ENCODE data around the gene SELENOS. TPM values are rescaled to one million over a fixed set of nuclear protein-coding genes. Genes with fewer than 3 reads are reported as not detected.

Gene SELENOS
- polyA plus RNA-seq, 2 of the 4 experiments (the other 2 are of a cell fraction): 97.9 to 184 TPM

- CTCF ChIA-PET: interaction anchor here (1.8 to 17.4 kb wide), 3 partner anchors 10 to 353 kb away, joined by 5 to 251 read pairs (median 7); no protein-coding TSS in a partner anchor
- no peak for FAIRE-seq
- H3K9me3 ChIP-seq: no peaks in the 10 kb centered on the region
- POLR2A ChIA-PET: no interaction called here
- WGBS (ENCODE audit: missing lambda C conversion rate): 90% methylated on average over 9 of the region's 9 CpGs
- no peaks in the 10 kb centered on the region for H3K4me1 ChIP-seq
- no peak overlapping the region for H3K27ac ChIP-seq
- no peak overlapping the region for H3K4me2 ChIP-seq
- no peak for ATAC-seq
- DNase-seq (ENCODE audit: low read depth in 1 of 2, low spot score in 1 of 2): no peak
- TF ChIP-seq EHF (CRISPR knock-in tag; IDR thresholded peaks at IDR 0.05): no peak
- no peak for TF ChIP-seq MYC (IDR thresholded peaks at IDR 0.05; ENCODE audit: borderline replicate concordance, low read length)
- TF ChIP-seq MAFK (IDR thresholded peaks at IDR 0.05; ENCODE audit: partially characterized antibody): no peak
- no peak for TF ChIP-seq HMGXB4 (CRISPR knock-in tag; IDR thresholded peaks at IDR 0.05; ENCODE audit: borderline replicate concordance)
- TF ChIP-seq PHF8 (IDR thresholded peaks at IDR 0.05; ENCODE audit: borderline replicate concordance, low read depth): no peak
- no peak for TF ChIP-seq NFE2L2 (conservative IDR thresholded peaks at IDR 0.05; ENCODE audit: low read length)
- no peak for TF ChIP-seq HES2 (IDR thresholded peaks at IDR 0.05)
- no peak for TF ChIP-seq ZNF302 (CRISPR knock-in tag; IDR thresholded peaks at IDR 0.05)
- TF ChIP-seq CBX8 (IDR thresholded peaks at IDR 0.05): no peak
- no peak for TF ChIP-seq HEYL (CRISPR knock-in tag; IDR thresholded peaks at IDR 0.05)
- TF ChIP-seq CTCF (IDR thresholded peaks at IDR 0.05): no peak
- no peak for TF ChIP-seq JUNB (IDR thresholded peaks at IDR 0.05)
- no peak overlapping the region for H3K4me3 ChIP-seq
Observed at GRCh38 chr15:101286471-101287114, 9.3 kb upstream of the SELENOS start.

- CTCF ChIA-PET: interaction anchor here (1.2 to 17.4 kb wide), 4 partner anchors 10 to 356 kb away, joined by 3 to 251 read pairs (median 10); partner anchors contain the start of gene SNRPA1
- H3K4me3 ChIP-seq: no peak overlapping the region
Observed at GRCh38 chr15:101283931-101284330, 6.6 kb upstream of the SELENOS start.

GRCh38 chr15:101280007-101280406, 2.7 kb upstream of the SELENOS start:
- no peak overlapping the region for H3K27ac ChIP-seq
- no peak overlapping the region for H3K4me3 ChIP-seq
- no peak overlapping the region for H3K4me2 ChIP-seq
- DNase-seq (ENCODE audit: low read depth in 1 of 2, low spot score in 1 of 2) (no peak), FAIRE-seq (no peak), ATAC-seq (no peak)
- peaks cover 13% of the 10 kb centered on the region for H3K4me1 ChIP-seq
- WGBS (ENCODE audit: missing lambda C conversion rate): 94% methylated on average over 2 of the region's 2 CpGs
- no peaks in the 10 kb centered on the region for H3K9me3 ChIP-seq
- CTCF ChIA-PET: interaction anchor here (1.0 to 2.5 kb wide), 2 partner anchors 9 kb away, joined by 8 to 29 read pairs; no protein-coding TSS in a partner anchor
- POLR2A ChIA-PET: no interaction called here
- TF ChIP-seq HOXB13 (CRISPR knock-in tag; IDR thresholded peaks at IDR 0.05; ENCODE audit: low read depth) (no peak), EP300 (IDR thresholded peaks at IDR 0.05) (no peak), BCL3 (IDR thresholded peaks at IDR 0.05) (no peak), CHD2 (IDR thresholded peaks at IDR 0.05; ENCODE audit: low read length, partially characterized antibody) (no peak), MAX (IDR thresholded peaks at IDR 0.05) (no peak), MAFK (IDR thresholded peaks at IDR 0.05; ENCODE audit: partially characterized antibody) (no peak), NPAS2 (CRISPR knock-in tag; IDR thresholded peaks at IDR 0.05; ENCODE audit: borderline replicate concordance) (no peak), ESRRA (IDR thresholded peaks at IDR 0.05; ENCODE audit: borderline replicate concordance, low read length) (no peak), POLR2AphosphoS2 (conservative IDR thresholded peaks at IDR 0.05; ENCODE audit: low read length) (no peak), HOXA7 (CRISPR knock-in tag; IDR thresholded peaks at IDR 0.05) (no peak), PBX3 (IDR thresholded peaks at IDR 0.05) (no peak), KDM1A (IDR thresholded peaks at IDR 0.05; ENCODE audit: low read depth) (no peak), NR3C1 (IDR thresholded peaks at IDR 0.05) (no peak), ELK1 (IDR thresholded peaks at IDR 0.05; ENCODE audit: low read depth, low read length) (no peak), ZNF302 (CRISPR knock-in tag; IDR thresholded peaks at IDR 0.05) (no peak), SMC3 (IDR thresholded peaks at IDR 0.05) (no peak)

More at GRCh38 chr15:101283931-101284330, 6.6 kb upstream of the SELENOS start:
- FAIRE-seq: no peak
- H3K27ac ChIP-seq: no peak overlapping the region
- no peak for DNase-seq (ENCODE audit: low read depth in 1 of 2, low spot score in 1 of 2)
- POLR2A ChIA-PET: no interaction called here
- no peak for ATAC-seq
- H3K9me3 ChIP-seq: no peaks in the 10 kb centered on the region
- no peaks in the 10 kb centered on the region for H3K4me1 ChIP-seq
- 0 out of 2 replicates have a peak, but pooled peaks have one; percentile 51 for TF ChIP-seq HOXA7 (CRISPR knock-in tag; IDR thresholded peaks at IDR 0.05)
- TF ChIP-seq ZC3H11A (IDR thresholded peaks at IDR 0.05): no peak
- H3K4me2 ChIP-seq: no peak overlapping the region
- 87% methylated on average over 6 of the region's 6 CpGs for WGBS (ENCODE audit: missing lambda C conversion rate)
